Colonic mucosa (tissue), 4 donors: ENCODE measurements around the gene BLM. TPM values are rescaled to one million over a fixed set of nuclear protein-coding genes. Genes with fewer than 3 reads are reported as not detected.

ENCODE experiments used
- DNase-seq: peaks from one replicate; pipeline ENCODE4 v3.0.0-alpha.2; 2020
- H3K27ac ChIP-seq: fragments of 200-600 bp; one replicate; pipeline ENCODE4 v1.8.0; 2021
- H3K27me3 ChIP-seq: fragments of 200-600 bp; one replicate; pipeline ENCODE4 v1.8.0; 2021
- H3K36me3 ChIP-seq: fragments of 200-600 bp; one replicate; pipeline ENCODE4 v1.8.0; 2021
- H3K4me1 ChIP-seq: fragments of 200-600 bp; one replicate; pipeline ENCODE4 v1.8.0; 2021; ENCODE audit warnings: mild to moderate bottlenecking
- H3K4me3 ChIP-seq: fragments of 200-600 bp; one replicate; pipeline ENCODE4 v1.8.0; 2021
- H3K9ac ChIP-seq, 2 donors: one replicate each; pipeline ENCODE4 v1.7.0; 2013; ENCODE audit warnings: control low read depth in 2 of 2, low read depth in 2 of 2, low read length in 2 of 2
- H3K9me3 ChIP-seq: fragments of 200-600 bp; one replicate; pipeline ENCODE4 v1.8.0; 2021
- CTCF ChIP-seq: fragments of 200-600 bp; IDR thresholded peaks from one replicate; pipeline ENCODE4 v1.8.0; 2022; ENCODE audit warnings: antibody characterized with exemption, mild to moderate bottlenecking
- intact Hi-C: fragments of 100-400 bp; cut with DNase I; formaldehyde crosslinking; loops from one replicate; pipeline ENCODE4 v1.14.1; 2022
- total RNA-seq, 2 donors: library from RNA; stranded (reverse); fragmentation: NEBNext Ultra II Directional in 1 of 2; extraction: Animal tissue kit (Norgen Biotek cat#: 25700) in 1 of 2; gene quantifications; one replicate each; pipeline ENCODE4 v1.2.1, GENCODE V29; 2021
- donor health status: healthy.
- donor health status: DM: no; HTN: no; CAD: no.
- donor health status: DM: no; HTN: no; CAD: no.

The BLM gene
- total RNA-seq, 2 donors from 2014 or later = 3.3 to 16.7 TPM

- Histone ChIP-seq H3K4me1 (no peaks in the 10 kb centered on the region), H3K4me3 (no peak overlapping the region), H3K36me3 (no peaks in the 10 kb centered on the region), H3K9me3 (no peaks in the 10 kb centered on the region), H3K27ac (no peak overlapping the region), H3K27me3 (no peaks in the 10 kb centered on the region), H3K9ac (no peak overlapping the region)
- no peak for DNase-seq
- intact Hi-C loops = no loop called here
- TF ChIP-seq CTCF = no peak
These were observed 138.0 kb downstream of the BLM start for GRCh38 chr15:90855139-90855538.

- Histone ChIP-seq H3K4me3 (no peak overlapping the region), H3K4me1 (peaks cover 4% of the 10 kb centered on the region), H3K27me3 (no peaks in the 10 kb centered on the region), H3K36me3 (no peaks in the 10 kb centered on the region), H3K27ac (peak overlapping the region; percentile 16), H3K9me3 (no peaks in the 10 kb centered on the region), H3K9ac (peak overlapping the region in 1 of 2 donors; percentile 20)
- intact Hi-C loops = no loop called here
- DNase-seq = peak; percentile 63
- no peak for TF ChIP-seq CTCF
These were observed 140.2 kb downstream of the BLM start for GRCh38 chr15:90857337-90857736.

GRCh38 chr15:90857883-90858443, 140.8 kb downstream of the BLM start:
- Histone ChIP-seq H3K27ac (no peak overlapping the region), H3K27me3 (no peaks in the 10 kb centered on the region), H3K36me3 (no peaks in the 10 kb centered on the region), H3K4me1 (peaks cover 4% of the 10 kb centered on the region), H3K4me3 (no peak overlapping the region), H3K9ac (no peak overlapping the region), H3K9me3 (no peaks in the 10 kb centered on the region)
- TF ChIP-seq CTCF = no peak
- DNase-seq = no peak
- intact Hi-C loops = no loop called here

GRCh38 chr15:90859234-90860131, 142.3 kb downstream of the BLM start:
- H3K27ac ChIP-seq = no peak overlapping the region
- H3K9ac ChIP-seq = peak overlapping the region in 1 of 2 donors; percentile 24
- intact Hi-C loops = no loop called here
- H3K4me1 ChIP-seq = peaks cover 4% of the 10 kb centered on the region
- no peak overlapping the region for H3K4me3 ChIP-seq
- no peaks in the 10 kb centered on the region for H3K9me3 ChIP-seq
- DNase-seq = no peak
- no peaks in the 10 kb centered on the region for H3K36me3 ChIP-seq
- no peak for TF ChIP-seq CTCF
- H3K27me3 ChIP-seq = no peaks in the 10 kb centered on the region

GRCh38 chr15:90860450-90860849, 143.3 kb downstream of the BLM start:
- no peak for TF ChIP-seq CTCF
- Histone ChIP-seq H3K27me3 (no peaks in the 10 kb centered on the region), H3K36me3 (no peaks in the 10 kb centered on the region), H3K4me1 (peaks cover 4% of the 10 kb centered on the region), H3K27ac (no peak overlapping the region), H3K4me3 (no peak overlapping the region), H3K9ac (no peak overlapping the region), H3K9me3 (no peaks in the 10 kb centered on the region)
- no peak for DNase-seq
- intact Hi-C loops = no loop called here
